GM12878 (cell line): ENCODE measurements around the gene DHRS12. TPM values are rescaled to one million over a fixed set of nuclear protein-coding genes. Genes with fewer than 3 reads are reported as not detected.

ENCODE experiments used
- ATF7 ChIP-seq: fragments of 450-650 bp; IDR thresholded peaks from 2 replicates; pipeline ENCODE4 v1.6.1; 2016; ENCODE audit warnings: low read depth, mild to moderate bottlenecking
- CBX3 ChIP-seq: fragments of 200-600 bp; sonication (generic); IDR thresholded peaks from 2 replicates; pipeline ENCODE4 v1.6.1; 2016; ENCODE audit warnings: low read depth, borderline replicate concordance
- EED ChIP-seq: sonication (generic); IDR thresholded peaks from 2 replicates; pipeline ENCODE4 v1.6.1; 2016; ENCODE audit warnings: antibody characterized with exemption, low read depth
- ESRRA ChIP-seq: IDR thresholded peaks from 2 replicates; pipeline ENCODE4 v1.6.1; 2012; ENCODE audit warnings: mild to moderate bottlenecking, low read length, improper control_type of control experiment
- EZH2 ChIP-seq: IDR thresholded peaks from 2 replicates; pipeline ENCODE4 v1.6.1; 2012; ENCODE audit warnings: low read depth, mild to moderate bottlenecking, control low read depth, inconsistent platforms, low read length, borderline replicate concordance; ENCODE audit not compliant: control insufficient read depth
- FOXK2 ChIP-seq: fragments of 450-650 bp; IDR thresholded peaks from 2 replicates; pipeline ENCODE4 v1.6.1; 2017; ENCODE audit warnings: mild to moderate bottlenecking, moderate library complexity
- JUND ChIP-seq: IDR thresholded peaks from 2 replicates; pipeline ENCODE4 v1.6.1; 2012; ENCODE audit warnings: low read depth, mild to moderate bottlenecking, low read length, improper control_type of control experiment, moderate library complexity
- MYB ChIP-seq: fragments of 150-350 bp; IDR thresholded peaks from 2 replicates; pipeline ENCODE4 v1.6.1; 2014; ENCODE audit warnings: mild to moderate bottlenecking, low read depth, low read length, borderline replicate concordance
- NKRF ChIP-seq: fragments of 450-650 bp; conservative IDR thresholded peaks from 2 replicates; pipeline ENCODE4 v1.6.1; 2017; ENCODE audit warnings: mild to moderate bottlenecking, moderate library complexity
- POLR2AphosphoS2 ChIP-seq: IDR thresholded peaks from 2 replicates; pipeline ENCODE4 v1.6.1; 2011; ENCODE audit warnings: low read depth, mild to moderate bottlenecking, low read length, improper control_type of control experiment, moderate library complexity
- POU2F2 ChIP-seq: IDR thresholded peaks from 3 replicates; pipeline ENCODE4 v1.6.1; 2011; ENCODE audit warnings: low read depth, mild to moderate bottlenecking, low read length, borderline replicate concordance
- SMAD1 ChIP-seq: fragments of 450-650 bp; IDR thresholded peaks from 2 replicates; pipeline ENCODE4 v1.6.1; 2018; ENCODE audit warnings: mild to moderate bottlenecking, low read depth; ENCODE audit not compliant: partially characterized antibody
- SMAD5 ChIP-seq: IDR thresholded peaks from 2 replicates; pipeline ENCODE4 v1.6.1; 2016; ENCODE audit warnings: antibody characterized with exemption, low read depth
- SP1 ChIP-seq: IDR thresholded peaks from one replicate; pipeline ENCODE4 v1.6.1; 2011; ENCODE audit warnings: low read depth, low read length
- SPI1 ChIP-seq: IDR thresholded peaks from 2 replicates; pipeline ENCODE4 v1.6.1; 2011; ENCODE audit warnings: low read depth, mild to moderate bottlenecking, low read length, moderate library complexity, borderline replicate concordance; ENCODE audit not compliant: insufficient read depth
- SREBF1 ChIP-seq: IDR thresholded peaks from 2 replicates; pipeline ENCODE4 v1.6.1; 2012; ENCODE audit warnings: mild to moderate bottlenecking, low read length
- SRF ChIP-seq, 2 experiments: IDR thresholded peaks; 2 replicates each; pipeline ENCODE4 v1.6.1; 2011; ENCODE audit warnings: low read depth in 2 of 2, low read length in 2 of 2, mild to moderate bottlenecking in 1 of 2, moderate library complexity in 1 of 2
- TARDBP ChIP-seq: IDR thresholded peaks from 2 replicates; pipeline ENCODE4 v1.6.1; 2016; ENCODE audit warnings: borderline replicate concordance
- YBX1 ChIP-seq: fragments of 450-650 bp; IDR thresholded peaks from 2 replicates; pipeline ENCODE4 v1.6.1; 2016; ENCODE audit warnings: antibody characterized with exemption
- ZBTB40 ChIP-seq: fragments of 450-650 bp; IDR thresholded peaks from 2 replicates; pipeline ENCODE4 v1.6.1; 2016; ENCODE audit warnings: mild to moderate bottlenecking, moderate library complexity, borderline replicate concordance
- ZNF217 ChIP-seq: fragments of 450-650 bp; IDR thresholded peaks from 2 replicates; pipeline ENCODE4 v1.6.1; 2017; ENCODE audit warnings: antibody characterized with exemption, mild to moderate bottlenecking
- ZNF274 ChIP-seq: IDR thresholded peaks from one replicate; pipeline ENCODE4 v1.8.0; 2011; ENCODE audit not compliant: insufficient read length, insufficient read depth
- polyA plus RNA-seq, 11 experiments: library from polyadenylated mRNA; depleted of rRNA in 4 of 11; unstranded in 6 of 11; stranded (reverse) in 5 of 11; fragments of >200 nt; fragmentation: Nextera tagmentation in 4 of 11; fragmentation: Illumina TruSeq in 1 of 11; extraction: Ambion mirVana in 4 of 11; extraction: Trizol in 1 of 11; gene quantifications; 1 replicate in 1 of 11; 2 replicates in 10 of 11; pipeline versions ENCODE4 v1.2.1 to v1.2.3, GENCODE V29; 2011 to 2016; ENCODE audit warnings: inconsistent platforms in 2 of 11, missing spikeins in 2 of 11, low read depth in 1 of 11
- total RNA-seq, 4 experiments: library from RNA; depleted of rRNA in 3 of 4; stranded (reverse); fragments of >200 nt in 3 of 4; fragmentation: Illumina TruSeq in 1 of 4; extraction: Trizol in 1 of 4; gene quantifications; 2 replicates each; pipeline versions ENCODE4 v1.2.1 to v1.2.3, GENCODE V29; 2013 to 2021
- TF ChIP-seq, protein P1 (sequence below), 3 experiments: IDR thresholded peaks in 2 of 3; conservative IDR thresholded peaks in 1 of 3; 2 replicates each; pipeline ENCODE4 v1.5.1; 2011; ENCODE audit warnings: low read depth in 3 of 3, low read length in 3 of 3, mild to moderate bottlenecking in 3 of 3, control low read depth in 2 of 3, moderate library complexity in 2 of 3, inconsistent platforms in 1 of 3, mixed read lengths in 1 of 3; ENCODE audit not compliant: control insufficient read depth in 2 of 3, insufficient read depth in 1 of 3; ENCODE audit errors: extremely low read depth in 1 of 3

The DHRS12 gene
- total and polyA plus RNA-seq, 10 of the 15 experiments (the other 5 are each of a cell fraction or from before 2014, with no cell fraction given), result 2.9 to 11.3 (median 8.2) TPM

DNA sequence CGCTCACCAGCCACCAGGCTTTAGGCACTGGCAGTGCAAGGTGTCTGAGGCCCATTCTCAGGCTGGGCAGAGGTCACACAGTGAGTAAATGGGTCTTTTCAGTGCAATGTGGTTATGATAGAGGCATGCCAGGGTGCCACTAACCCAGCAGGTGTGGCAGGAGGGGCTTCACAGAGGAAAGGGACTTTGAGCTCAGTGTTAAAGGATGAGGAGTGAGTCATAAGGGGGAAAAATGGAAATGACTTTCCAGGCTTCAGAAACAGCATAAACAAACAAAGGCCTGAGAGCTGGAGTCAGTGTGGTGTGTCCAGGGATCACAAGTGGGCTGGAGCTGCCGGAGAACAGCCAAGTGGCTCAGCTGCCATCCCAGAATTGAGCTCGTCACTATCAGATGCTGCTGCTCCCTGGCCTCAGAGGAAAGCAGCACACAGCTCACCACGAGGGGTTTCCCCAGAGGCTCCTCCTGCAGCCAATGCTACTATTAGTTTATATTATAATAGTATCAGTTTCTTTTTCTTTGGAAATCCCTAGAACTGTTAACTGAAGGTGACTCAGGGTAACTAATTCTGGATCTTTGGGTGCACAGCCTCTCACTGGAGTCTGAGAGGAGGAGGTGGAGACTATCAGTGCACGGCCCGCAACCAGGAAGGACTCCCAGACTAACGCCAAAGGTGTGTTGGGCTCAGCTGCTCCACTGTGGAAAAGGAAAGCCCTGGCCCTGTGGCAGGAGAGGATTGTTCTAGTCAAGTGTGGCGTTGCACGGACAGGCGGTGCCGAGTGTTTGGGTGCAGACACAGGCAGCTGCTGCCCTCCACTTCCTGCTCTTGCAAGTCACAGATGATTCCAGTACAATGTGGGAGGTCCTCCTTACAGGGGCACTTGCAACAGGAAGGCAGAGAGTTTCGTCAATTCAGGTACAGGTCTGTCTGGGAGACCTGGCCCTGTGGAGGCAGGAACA is 39.5 kb downstream of the DHRS12 start (continued):
- TF ChIP-seq JUND (no peak), ZNF217 (no peak), SREBF1 (no peak), TARDBP (no peak), YBX1 (no peak), ZBTB40 (no peak), ZNF274 (no peak), SMAD5 (no peak), ATF7 (peak; percentile 25; the same call in 1 of the 2 replicates), SPI1 (peak; percentile 49), SP1 (no peak), SRF (IDR thresholded peaks at IDR 0.05; ENCODE audit: low read depth in 2 of 2, low read length in 2 of 2) (no peak), MYB (no peak), NKRF (0 out of 2 replicates have a peak, but pooled peaks have one; percentile 37), EED (peak; percentile 56), ESRRA (no peak), SMAD1 (no peak), POU2F2 (no peak; the same call in 2 of the 3 replicates), FOXK2 (no peak), EZH2 (no peak), POLR2AphosphoS2 (no peak), CBX3 (no peak)
- TF ChIP-seq, protein P1, sequence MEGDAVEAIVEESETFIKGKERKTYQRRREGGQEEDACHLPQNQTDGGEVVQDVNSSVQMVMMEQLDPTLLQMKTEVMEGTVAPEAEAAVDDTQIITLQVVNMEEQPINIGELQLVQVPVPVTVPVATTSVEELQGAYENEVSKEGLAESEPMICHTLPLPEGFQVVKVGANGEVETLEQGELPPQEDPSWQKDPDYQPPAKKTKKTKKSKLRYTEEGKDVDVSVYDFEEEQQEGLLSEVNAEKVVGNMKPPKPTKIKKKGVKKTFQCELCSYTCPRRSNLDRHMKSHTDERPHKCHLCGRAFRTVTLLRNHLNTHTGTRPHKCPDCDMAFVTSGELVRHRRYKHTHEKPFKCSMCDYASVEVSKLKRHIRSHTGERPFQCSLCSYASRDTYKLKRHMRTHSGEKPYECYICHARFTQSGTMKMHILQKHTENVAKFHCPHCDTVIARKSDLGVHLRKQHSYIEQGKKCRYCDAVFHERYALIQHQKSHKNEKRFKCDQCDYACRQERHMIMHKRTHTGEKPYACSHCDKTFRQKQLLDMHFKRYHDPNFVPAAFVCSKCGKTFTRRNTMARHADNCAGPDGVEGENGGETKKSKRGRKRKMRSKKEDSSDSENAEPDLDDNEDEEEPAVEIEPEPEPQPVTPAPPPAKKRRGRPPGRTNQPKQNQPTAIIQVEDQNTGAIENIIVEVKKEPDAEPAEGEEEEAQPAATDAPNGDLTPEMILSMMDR (IDR thresholded peaks at IDR 0.05 in 2 of 3, conservative IDR thresholded peaks at IDR 0.05 in 1 of 3; ENCODE audit: control insufficient read depth in 2 of 3, extremely low read depth in 1 of 3, insufficient read depth in 1 of 3, low read depth in 3 of 3, low read length in 3 of 3), result 0 out of 6 replicates have a peak, but pooled peaks of 1 of the 3 experiments have one; percentile 7
